ENCODE results near the gene SMYD5.

DNA sequence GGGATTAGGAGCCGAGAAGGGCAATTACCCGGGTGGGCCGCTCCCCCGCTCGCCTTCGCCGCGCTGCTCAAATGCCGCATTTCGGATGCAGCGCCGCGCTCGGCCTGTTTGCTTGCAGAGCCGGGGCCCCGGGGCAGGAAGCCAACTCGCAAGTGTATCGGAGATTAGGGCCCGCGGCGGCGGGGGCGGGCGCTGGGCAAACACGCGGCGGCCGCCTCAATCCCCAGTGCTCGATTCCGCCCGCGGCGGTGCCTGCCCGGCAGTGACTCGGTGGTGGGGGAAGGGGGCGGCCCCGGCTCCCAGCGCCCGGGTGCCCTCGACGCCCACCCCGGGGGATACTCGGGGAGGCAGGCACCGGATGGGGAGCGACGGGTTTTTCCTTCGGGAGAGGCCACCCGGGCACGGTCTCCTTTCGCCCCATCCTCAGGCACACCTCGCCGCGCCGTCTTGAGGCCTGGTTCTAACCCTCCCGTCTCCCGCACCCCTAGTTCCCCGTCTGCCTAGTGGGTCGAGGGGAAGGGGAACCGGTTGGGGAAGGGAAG is 38.3 kb upstream of the SMYD5 start:
- TF ChIP-seq, protein P1, sequence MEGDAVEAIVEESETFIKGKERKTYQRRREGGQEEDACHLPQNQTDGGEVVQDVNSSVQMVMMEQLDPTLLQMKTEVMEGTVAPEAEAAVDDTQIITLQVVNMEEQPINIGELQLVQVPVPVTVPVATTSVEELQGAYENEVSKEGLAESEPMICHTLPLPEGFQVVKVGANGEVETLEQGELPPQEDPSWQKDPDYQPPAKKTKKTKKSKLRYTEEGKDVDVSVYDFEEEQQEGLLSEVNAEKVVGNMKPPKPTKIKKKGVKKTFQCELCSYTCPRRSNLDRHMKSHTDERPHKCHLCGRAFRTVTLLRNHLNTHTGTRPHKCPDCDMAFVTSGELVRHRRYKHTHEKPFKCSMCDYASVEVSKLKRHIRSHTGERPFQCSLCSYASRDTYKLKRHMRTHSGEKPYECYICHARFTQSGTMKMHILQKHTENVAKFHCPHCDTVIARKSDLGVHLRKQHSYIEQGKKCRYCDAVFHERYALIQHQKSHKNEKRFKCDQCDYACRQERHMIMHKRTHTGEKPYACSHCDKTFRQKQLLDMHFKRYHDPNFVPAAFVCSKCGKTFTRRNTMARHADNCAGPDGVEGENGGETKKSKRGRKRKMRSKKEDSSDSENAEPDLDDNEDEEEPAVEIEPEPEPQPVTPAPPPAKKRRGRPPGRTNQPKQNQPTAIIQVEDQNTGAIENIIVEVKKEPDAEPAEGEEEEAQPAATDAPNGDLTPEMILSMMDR (IDR thresholded peaks at IDR 0.05), result no peak
- no peak for TF ChIP-seq POLR2A (IDR thresholded peaks at IDR 0.05)

All from Peyer's patch (tissue), 4 donors.